HepG2 (cell line): ENCODE measurements around the gene SNAP91.

Source experiments
- CTCF ChIP-seq: sonication (generic); formaldehyde crosslinking; IDR thresholded peaks from 2 replicates; pipeline ENCODE4 v1.5.0; 2020; ENCODE audit warnings: mild to moderate bottlenecking, missing genetic modification reagents, moderate library complexity
- EP300 ChIP-seq, 3 experiments: sonication (generic) in 1 of 3; formaldehyde crosslinking in 1 of 3; IDR thresholded peaks; 2 replicates each; pipeline versions ENCODE4 v1.5.1 to v1.6.1; 2011 to 2020; ENCODE audit warnings: low read depth in 2 of 3, low read length in 2 of 3, borderline replicate concordance in 1 of 3, improper control_type of control experiment in 1 of 3, mild to moderate bottlenecking in 1 of 3, missing genetic modification reagents in 1 of 3, moderate library complexity in 1 of 3
- MAF1 ChIP-seq: sonication (generic); formaldehyde crosslinking; IDR thresholded peaks from 2 replicates; pipeline ENCODE4 v1.5.0; 2020; ENCODE audit warnings: missing genetic modification reagents, borderline replicate concordance
- MAX ChIP-seq: IDR thresholded peaks from 2 replicates; pipeline ENCODE4 v1.6.1; 2012; ENCODE audit warnings: inconsistent platforms
- MYC ChIP-seq: sonication (generic); formaldehyde crosslinking; IDR thresholded peaks from 2 replicates; pipeline ENCODE4 v1.9.0; 2021; ENCODE audit warnings: missing genetic modification reagents, borderline replicate concordance
- RERE ChIP-seq: IDR thresholded peaks from 2 replicates; pipeline ENCODE4 v1.6.1; 2016; ENCODE audit warnings: low read depth, missing genetic modification reagents, missing compliant biosample characterization
- RFX5 ChIP-seq: IDR thresholded peaks from 2 replicates; pipeline ENCODE4 v1.6.1; 2011; ENCODE audit warnings: low read depth, low read length, improper control_type of control experiment
- SATB2 ChIP-seq: sonication (generic); formaldehyde crosslinking; IDR thresholded peaks from 2 replicates; pipeline ENCODE4 v1.5.0; 2020; ENCODE audit warnings: missing genetic modification reagents
- SMAD9 ChIP-seq: sonication (generic); formaldehyde crosslinking; IDR thresholded peaks from 2 replicates; pipeline ENCODE4 v1.5.1; 2020; ENCODE audit warnings: mild to moderate bottlenecking, missing genetic modification reagents
- ZNF660 ChIP-seq: sonication (generic); formaldehyde crosslinking; IDR thresholded peaks from 2 replicates; pipeline ENCODE4 v1.5.1; 2020; ENCODE audit warnings: mild to moderate bottlenecking, low read depth, missing genetic modification reagents, borderline replicate concordance
- TF ChIP-seq, protein P1 (sequence below): sonication (generic); formaldehyde crosslinking; IDR thresholded peaks from 2 replicates; pipeline ENCODE4 v1.4.0; 2020; ENCODE audit warnings: missing genetic modification reagents
- TF ChIP-seq, protein P2 (sequence below): sonication (generic); formaldehyde crosslinking; IDR thresholded peaks from 2 replicates; pipeline ENCODE4 v1.5.0; 2020; ENCODE audit warnings: missing genetic modification reagents
- TF ChIP-seq, protein P3 (sequence below): sonication (generic); formaldehyde crosslinking; IDR thresholded peaks from 2 replicates; pipeline ENCODE4 v1.8.1; 2023; ENCODE audit warnings: mild to moderate bottlenecking, missing genetic modification reagents

DNA sequence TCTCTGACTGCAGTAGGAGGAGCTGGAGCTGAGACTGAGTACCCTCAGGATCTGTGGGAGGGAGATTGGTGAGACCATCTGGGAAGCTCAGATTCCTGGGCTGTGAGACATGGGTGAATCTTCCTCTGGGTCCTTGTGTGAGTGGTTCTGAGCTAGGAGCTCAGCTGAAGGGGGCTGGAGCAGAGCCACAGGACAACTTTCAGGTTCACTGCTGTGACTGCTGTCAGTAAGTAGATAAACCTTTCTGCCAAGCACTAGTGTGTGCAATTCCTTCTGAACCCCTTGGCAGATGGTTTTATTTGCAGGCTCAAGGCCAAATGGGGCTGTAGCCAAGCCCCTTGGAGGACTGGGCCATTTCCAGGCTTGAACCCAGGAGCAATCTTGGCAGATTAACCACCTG is 49.6 kb upstream of the SNAP91 start:
- TF ChIP-seq MYC (CRISPR knock-in tag) (no peak), EP300 (IDR thresholded peaks at IDR 0.05; ENCODE audit: low read depth in 2 of 2, low read length in 2 of 2) (no peak), EP300 (CRISPR knock-in tag; IDR thresholded peaks at IDR 0.05; ENCODE audit: borderline replicate concordance) (no peak), CTCF (CRISPR knock-in tag) (no peak), RERE (CRISPR knock-in tag) (no peak), MAF1 (CRISPR knock-in tag) (no peak), ZNF660 (CRISPR knock-in tag) (no peak), MAX (no peak), RFX5 (no peak), SMAD9 (CRISPR knock-in tag) (no peak), SATB2 (CRISPR knock-in tag) (no peak)
- TF ChIP-seq, protein P1, sequence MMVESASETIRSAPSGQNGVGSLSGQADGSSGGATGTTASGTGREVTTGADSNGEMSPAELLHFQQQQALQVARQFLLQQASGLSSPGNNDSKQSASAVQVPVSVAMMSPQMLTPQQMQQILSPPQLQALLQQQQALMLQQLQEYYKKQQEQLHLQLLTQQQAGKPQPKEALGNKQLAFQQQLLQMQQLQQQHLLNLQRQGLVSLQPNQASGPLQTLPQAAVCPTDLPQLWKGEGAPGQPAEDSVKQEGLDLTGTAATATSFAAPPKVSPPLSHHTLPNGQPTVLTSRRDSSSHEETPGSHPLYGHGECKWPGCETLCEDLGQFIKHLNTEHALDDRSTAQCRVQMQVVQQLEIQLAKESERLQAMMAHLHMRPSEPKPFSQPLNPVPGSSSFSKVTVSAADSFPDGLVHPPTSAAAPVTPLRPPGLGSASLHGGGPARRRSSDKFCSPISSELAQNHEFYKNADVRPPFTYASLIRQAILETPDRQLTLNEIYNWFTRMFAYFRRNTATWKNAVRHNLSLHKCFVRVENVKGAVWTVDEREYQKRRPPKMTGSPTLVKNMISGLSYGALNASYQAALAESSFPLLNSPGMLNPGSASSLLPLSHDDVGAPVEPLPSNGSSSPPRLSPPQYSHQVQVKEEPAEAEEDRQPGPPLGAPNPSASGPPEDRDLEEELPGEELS (CRISPR knock-in tag), result no peak
- TF ChIP-seq, protein P2, sequence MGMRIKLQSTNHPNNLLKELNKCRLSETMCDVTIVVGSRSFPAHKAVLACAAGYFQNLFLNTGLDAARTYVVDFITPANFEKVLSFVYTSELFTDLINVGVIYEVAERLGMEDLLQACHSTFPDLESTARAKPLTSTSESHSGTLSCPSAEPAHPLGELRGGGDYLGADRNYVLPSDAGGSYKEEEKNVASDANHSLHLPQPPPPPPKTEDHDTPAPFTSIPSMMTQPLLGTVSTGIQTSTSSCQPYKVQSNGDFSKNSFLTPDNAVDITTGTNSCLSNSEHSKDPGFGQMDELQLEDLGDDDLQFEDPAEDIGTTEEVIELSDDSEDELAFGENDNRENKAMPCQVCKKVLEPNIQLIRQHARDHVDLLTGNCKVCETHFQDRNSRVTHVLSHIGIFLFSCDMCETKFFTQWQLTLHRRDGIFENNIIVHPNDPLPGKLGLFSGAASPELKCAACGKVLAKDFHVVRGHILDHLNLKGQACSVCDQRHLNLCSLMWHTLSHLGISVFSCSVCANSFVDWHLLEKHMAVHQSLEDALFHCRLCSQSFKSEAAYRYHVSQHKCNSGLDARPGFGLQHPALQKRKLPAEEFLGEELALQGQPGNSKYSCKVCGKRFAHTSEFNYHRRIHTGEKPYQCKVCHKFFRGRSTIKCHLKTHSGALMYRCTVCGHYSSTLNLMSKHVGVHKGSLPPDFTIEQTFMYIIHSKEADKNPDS, result no peak
- TF ChIP-seq, protein P3, sequence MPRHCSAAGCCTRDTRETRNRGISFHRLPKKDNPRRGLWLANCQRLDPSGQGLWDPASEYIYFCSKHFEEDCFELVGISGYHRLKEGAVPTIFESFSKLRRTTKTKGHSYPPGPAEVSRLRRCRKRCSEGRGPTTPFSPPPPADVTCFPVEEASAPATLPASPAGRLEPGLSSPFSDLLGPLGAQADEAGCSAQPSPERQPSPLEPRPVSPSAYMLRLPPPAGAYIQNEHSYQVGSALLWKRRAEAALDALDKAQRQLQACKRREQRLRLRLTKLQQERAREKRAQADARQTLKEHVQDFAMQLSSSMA, result no peak
